ENCODE results near the gene TCERG1.
A peak's percentile ranks its signal among the peaks of the same experiment; 100 is the strongest.

- no peak for TF ChIP-seq EP300 (conservative IDR thresholded peaks at IDR 0.05; ENCODE audit: poor library complexity, severe bottlenecking)
- TF ChIP-seq CTCF (IDR thresholded peaks at IDR 0.05; ENCODE audit: poor library complexity, severe bottlenecking): peak; percentile 41
- no peak for TF ChIP-seq EZH2 (IDR thresholded peaks at IDR 0.05; ENCODE audit: borderline replicate concordance, insufficient read depth, low read length, poor library complexity, severe bottlenecking)
- TF ChIP-seq TAF1 (IDR thresholded peaks at IDR 0.05; ENCODE audit: low read depth): no peak
- TF ChIP-seq POLR2AphosphoS5 (IDR thresholded peaks at IDR 0.05): no peak
- no peak for TF ChIP-seq MXI1 (conservative IDR thresholded peaks at IDR 0.05; ENCODE audit: poor library complexity, severe bottlenecking)
Measured at GRCh38 chr5:146528236-146528635, 81.1 kb downstream of the TCERG1 start.

All from neural cell (in vitro differentiated cells).